OCI-LY1 (cell line): ENCODE data around the gene SYCE1.

Experiments
- H2AFZ ChIP-seq: fragments of 200-600 bp; sonication (generic), shearing (Covaris generic); 2 replicates; pipeline ENCODE4 v1.6.0; 2014; ENCODE audit warnings: antibody characterized with exemption, mild to moderate bottlenecking, low read length
- H3F3A ChIP-seq: fragments of 200-600 bp; sonication (generic), shearing (Covaris generic); 2 replicates; pipeline ENCODE4 v1.6.0; 2014; ENCODE audit warnings: mild to moderate bottlenecking, antibody characterized with exemption, low read length, moderate library complexity; ENCODE audit not compliant: insufficient read depth
- H3K27ac ChIP-seq: fragments of 200-600 bp; sonication (generic); 2 replicates; pipeline ENCODE4 v1.5.1; 2014; ENCODE audit warnings: low read length, mixed run types, mild to moderate bottlenecking, low read depth; ENCODE audit not compliant: poor library complexity, severe bottlenecking
- H3K27me3 ChIP-seq: fragments of 200-600 bp; sonication (generic); 2 replicates; pipeline ENCODE4 v1.6.0; 2014; ENCODE audit warnings: antibody characterized with exemption, mild to moderate bottlenecking, low read length, moderate library complexity; ENCODE audit not compliant: insufficient read depth
- H3K36me3 ChIP-seq: fragments of 200-600 bp; sonication (generic); 2 replicates; pipeline ENCODE4 v1.6.1; 2014; ENCODE audit warnings: mild to moderate bottlenecking, antibody characterized with exemption, low read length, moderate library complexity, mixed read lengths; ENCODE audit not compliant: insufficient read depth
- H3K4me1 ChIP-seq: fragments of 200-600 bp; sonication (generic); 2 replicates; pipeline ENCODE4 v1.5.1; 2014; ENCODE audit warnings: mild to moderate bottlenecking, low read length, moderate library complexity; ENCODE audit not compliant: insufficient read depth, severe bottlenecking
- H3K4me2 ChIP-seq: fragments of 200-600 bp; sonication (generic), shearing (Covaris generic); 2 replicates; pipeline ENCODE4 v1.6.1; 2014; ENCODE audit warnings: low read length
- H3K4me3 ChIP-seq: fragments of 200-600 bp; sonication (generic); 2 replicates; pipeline ENCODE4 v1.5.1; 2014; ENCODE audit warnings: low read length, low read depth, mild to moderate bottlenecking, mixed read lengths; ENCODE audit not compliant: poor library complexity, severe bottlenecking
- H3K79me2 ChIP-seq: fragments of 200-600 bp; shearing (Covaris generic); 2 replicates; pipeline ENCODE4 v1.6.1; 2016; ENCODE audit warnings: mixed run types, low read length, mixed read lengths; ENCODE audit not compliant: insufficient read depth
- H3K9ac ChIP-seq: fragments of 200-600 bp; sonication (generic), shearing (Covaris generic); 2 replicates; pipeline ENCODE4 v1.6.1; 2014; ENCODE audit warnings: mild to moderate bottlenecking, low read length, mixed read lengths
- H3K9me2 ChIP-seq: fragments of 200-600 bp; sonication (generic), shearing (Covaris generic); 2 replicates; pipeline ENCODE4 v1.6.1; 2014; ENCODE audit warnings: low read depth, mild to moderate bottlenecking, low read length, mixed read lengths
- H3K9me3 ChIP-seq: fragments of 200-600 bp; shearing (Covaris generic); 2 replicates; pipeline ENCODE4 v1.6.1; 2014; ENCODE audit warnings: low read length, mixed read lengths
- H4K20me1 ChIP-seq: fragments of 200-600 bp; sonication (generic), shearing (Covaris generic); 2 replicates; pipeline ENCODE4 v1.6.0; 2016; ENCODE audit warnings: mild to moderate bottlenecking, low read length; ENCODE audit not compliant: insufficient read depth
- CTCF ChIP-seq: fragments of 200-600 bp; sonication (generic), shearing (Covaris generic); IDR thresholded peaks from 2 replicates; pipeline ENCODE4 v1.5.1; 2017; ENCODE audit warnings: mild to moderate bottlenecking, antibody characterized with exemption, low read length, moderate library complexity, mixed read lengths
- EZH2 ChIP-seq: fragments of 200-600 bp; sonication (generic), shearing (Covaris generic); IDR thresholded peaks from 2 replicates; pipeline ENCODE4 v1.8.0; 2017; ENCODE audit warnings: borderline replicate concordance, mixed run types, mild to moderate bottlenecking, antibody characterized with exemption, low read length, moderate library complexity, mixed read lengths

SYCE1 gene

GRCh38 chr10:133534417-133534816 is 31.0 kb downstream of the SYCE1 start:
- Histone ChIP-seq H3K4me2 (no peak overlapping the region), H3K4me3 (no peak overlapping the region), H3K9me2 (no peaks in the 10 kb centered on the region), H3K36me3 (no peaks in the 10 kb centered on the region), H2AFZ (no peak overlapping the region), H4K20me1 (no peaks in the 10 kb centered on the region), H3F3A (no peaks in the 10 kb centered on the region), H3K4me1 (no peaks in the 10 kb centered on the region), H3K9ac (no peak overlapping the region), H3K27me3 (no peaks in the 10 kb centered on the region), H3K27ac (no peak overlapping the region), H3K79me2 (no peaks in the 10 kb centered on the region), H3K9me3 (no peaks in the 10 kb centered on the region)
- TF ChIP-seq EZH2 = no peak
- no peak for TF ChIP-seq CTCF

DNA sequence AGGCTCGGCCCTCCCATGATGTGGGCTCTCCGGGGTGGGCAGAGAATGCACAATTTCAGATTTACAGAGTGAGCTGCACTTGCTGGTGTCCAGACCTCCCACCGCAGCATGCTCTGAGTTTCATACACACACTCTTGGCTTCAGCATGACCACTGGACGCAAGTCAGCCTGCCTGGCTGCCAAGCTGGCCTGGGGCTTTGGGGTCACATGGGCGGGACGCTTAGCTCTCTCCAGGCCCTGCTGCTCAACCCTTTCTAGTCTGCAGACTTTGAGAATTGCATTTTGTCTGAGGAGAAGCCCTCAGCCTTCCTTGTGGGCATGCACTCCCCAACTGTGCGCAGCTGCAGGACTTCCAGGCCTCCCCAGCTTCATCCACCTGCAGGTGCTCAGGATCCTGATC is 32.5 kb downstream of the SYCE1 start:
- Histone ChIP-seq H3K79me2 (no peaks in the 10 kb centered on the region), H3K27ac (no peak overlapping the region), H3K4me2 (no peak overlapping the region), H4K20me1 (no peaks in the 10 kb centered on the region), H2AFZ (no peak overlapping the region), H3K36me3 (no peaks in the 10 kb centered on the region), H3F3A (no peaks in the 10 kb centered on the region), H3K4me3 (no peak overlapping the region), H3K9ac (no peak overlapping the region), H3K9me3 (no peaks in the 10 kb centered on the region), H3K4me1 (no peaks in the 10 kb centered on the region), H3K9me2 (no peaks in the 10 kb centered on the region), H3K27me3 (no peaks in the 10 kb centered on the region)
- TF ChIP-seq CTCF (no peak), EZH2 (no peak)

GRCh38 chr10:133530506-133530905 is 34.9 kb downstream of the SYCE1 start:
- no peaks in the 10 kb centered on the region for H3K4me1 ChIP-seq
- no peaks in the 10 kb centered on the region for H3K36me3 ChIP-seq
- TF ChIP-seq EZH2 (no peak), CTCF (no peak)
- no peaks in the 10 kb centered on the region for H3K79me2 ChIP-seq
- no peak overlapping the region for H3K9ac ChIP-seq
- H3K27me3 ChIP-seq = no peaks in the 10 kb centered on the region; the same call in 1 of the 2 replicates
- H4K20me1 ChIP-seq = no peaks in the 10 kb centered on the region
- H3F3A ChIP-seq = no peaks in the 10 kb centered on the region
- no peak overlapping the region for H3K4me2 ChIP-seq
- no peak overlapping the region for H2AFZ ChIP-seq
- no peaks in the 10 kb centered on the region for H3K9me3 ChIP-seq
- no peak overlapping the region for H3K4me3 ChIP-seq
- no peak overlapping the region for H3K27ac ChIP-seq
- no peaks in the 10 kb centered on the region for H3K9me2 ChIP-seq
